ENCODE data around the gene MYOZ1.

DNA sequence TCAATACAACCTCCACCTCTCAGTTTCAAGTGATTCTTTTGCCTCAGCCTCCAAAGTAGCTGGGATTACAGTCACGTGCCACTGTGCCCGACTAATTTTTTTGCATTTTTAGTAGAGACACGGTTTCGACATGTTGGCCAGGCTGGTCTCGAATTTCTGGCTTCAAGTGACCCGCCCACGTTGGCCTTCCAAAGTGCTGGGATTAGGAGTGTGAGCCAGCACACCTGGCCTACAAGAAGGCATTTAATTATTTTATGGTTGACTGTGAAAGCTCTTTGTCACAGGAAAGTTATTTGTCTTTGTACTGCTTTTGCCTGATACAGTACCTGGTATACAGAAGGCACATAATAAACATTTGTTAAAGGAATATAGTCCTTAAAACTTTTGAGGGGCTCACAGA, 12.9 kb downstream of the MYOZ1 start:
- TF ChIP-seq POLR2A (IDR thresholded peaks at IDR 0.05; ENCODE audit: low read length) (no peak), GATA1 (IDR thresholded peaks at IDR 0.05; ENCODE audit: low read depth, low read length) (no peak)

Measured in erythroblast (primary cell).